OCI-LY1 (cell line): ENCODE data around the gene TAF6L.

Experiments
- H2AFZ ChIP-seq: fragments of 200-600 bp; sonication (generic), shearing (Covaris generic); 2 replicates; pipeline ENCODE4 v1.6.0; 2014; ENCODE audit warnings: antibody characterized with exemption, mild to moderate bottlenecking, low read length
- H3F3A ChIP-seq: fragments of 200-600 bp; sonication (generic), shearing (Covaris generic); 2 replicates; pipeline ENCODE4 v1.6.0; 2014; ENCODE audit warnings: mild to moderate bottlenecking, antibody characterized with exemption, low read length, moderate library complexity; ENCODE audit not compliant: insufficient read depth
- H3K27ac ChIP-seq: fragments of 200-600 bp; sonication (generic); 2 replicates; pipeline ENCODE4 v1.5.1; 2014; ENCODE audit warnings: low read length, mixed run types, mild to moderate bottlenecking, low read depth; ENCODE audit not compliant: poor library complexity, severe bottlenecking
- H3K27me3 ChIP-seq: fragments of 200-600 bp; sonication (generic); 2 replicates; pipeline ENCODE4 v1.6.0; 2014; ENCODE audit warnings: antibody characterized with exemption, mild to moderate bottlenecking, low read length, moderate library complexity; ENCODE audit not compliant: insufficient read depth
- H3K36me3 ChIP-seq: fragments of 200-600 bp; sonication (generic); 2 replicates; pipeline ENCODE4 v1.6.1; 2014; ENCODE audit warnings: mild to moderate bottlenecking, antibody characterized with exemption, low read length, moderate library complexity, mixed read lengths; ENCODE audit not compliant: insufficient read depth
- H3K4me1 ChIP-seq: fragments of 200-600 bp; sonication (generic); 2 replicates; pipeline ENCODE4 v1.5.1; 2014; ENCODE audit warnings: mild to moderate bottlenecking, low read length, moderate library complexity; ENCODE audit not compliant: insufficient read depth, severe bottlenecking
- H3K4me2 ChIP-seq: fragments of 200-600 bp; sonication (generic), shearing (Covaris generic); 2 replicates; pipeline ENCODE4 v1.6.1; 2014; ENCODE audit warnings: low read length
- H3K4me3 ChIP-seq: fragments of 200-600 bp; sonication (generic); 2 replicates; pipeline ENCODE4 v1.5.1; 2014; ENCODE audit warnings: low read length, low read depth, mild to moderate bottlenecking, mixed read lengths; ENCODE audit not compliant: poor library complexity, severe bottlenecking
- H3K79me2 ChIP-seq: fragments of 200-600 bp; shearing (Covaris generic); 2 replicates; pipeline ENCODE4 v1.6.1; 2016; ENCODE audit warnings: mixed run types, low read length, mixed read lengths; ENCODE audit not compliant: insufficient read depth
- H3K9ac ChIP-seq: fragments of 200-600 bp; sonication (generic), shearing (Covaris generic); 2 replicates; pipeline ENCODE4 v1.6.1; 2014; ENCODE audit warnings: mild to moderate bottlenecking, low read length, mixed read lengths
- H3K9me2 ChIP-seq: fragments of 200-600 bp; sonication (generic), shearing (Covaris generic); 2 replicates; pipeline ENCODE4 v1.6.1; 2014; ENCODE audit warnings: low read depth, mild to moderate bottlenecking, low read length, mixed read lengths
- H3K9me3 ChIP-seq: fragments of 200-600 bp; shearing (Covaris generic); 2 replicates; pipeline ENCODE4 v1.6.1; 2014; ENCODE audit warnings: low read length, mixed read lengths
- H4K20me1 ChIP-seq: fragments of 200-600 bp; sonication (generic), shearing (Covaris generic); 2 replicates; pipeline ENCODE4 v1.6.0; 2016; ENCODE audit warnings: mild to moderate bottlenecking, low read length; ENCODE audit not compliant: insufficient read depth
- CTCF ChIP-seq: fragments of 200-600 bp; sonication (generic), shearing (Covaris generic); IDR thresholded peaks from 2 replicates; pipeline ENCODE4 v1.5.1; 2017; ENCODE audit warnings: mild to moderate bottlenecking, antibody characterized with exemption, low read length, moderate library complexity, mixed read lengths
- EZH2 ChIP-seq: fragments of 200-600 bp; sonication (generic), shearing (Covaris generic); IDR thresholded peaks from 2 replicates; pipeline ENCODE4 v1.8.0; 2017; ENCODE audit warnings: borderline replicate concordance, mixed run types, mild to moderate bottlenecking, antibody characterized with exemption, low read length, moderate library complexity, mixed read lengths

TAF6L gene

DNA sequence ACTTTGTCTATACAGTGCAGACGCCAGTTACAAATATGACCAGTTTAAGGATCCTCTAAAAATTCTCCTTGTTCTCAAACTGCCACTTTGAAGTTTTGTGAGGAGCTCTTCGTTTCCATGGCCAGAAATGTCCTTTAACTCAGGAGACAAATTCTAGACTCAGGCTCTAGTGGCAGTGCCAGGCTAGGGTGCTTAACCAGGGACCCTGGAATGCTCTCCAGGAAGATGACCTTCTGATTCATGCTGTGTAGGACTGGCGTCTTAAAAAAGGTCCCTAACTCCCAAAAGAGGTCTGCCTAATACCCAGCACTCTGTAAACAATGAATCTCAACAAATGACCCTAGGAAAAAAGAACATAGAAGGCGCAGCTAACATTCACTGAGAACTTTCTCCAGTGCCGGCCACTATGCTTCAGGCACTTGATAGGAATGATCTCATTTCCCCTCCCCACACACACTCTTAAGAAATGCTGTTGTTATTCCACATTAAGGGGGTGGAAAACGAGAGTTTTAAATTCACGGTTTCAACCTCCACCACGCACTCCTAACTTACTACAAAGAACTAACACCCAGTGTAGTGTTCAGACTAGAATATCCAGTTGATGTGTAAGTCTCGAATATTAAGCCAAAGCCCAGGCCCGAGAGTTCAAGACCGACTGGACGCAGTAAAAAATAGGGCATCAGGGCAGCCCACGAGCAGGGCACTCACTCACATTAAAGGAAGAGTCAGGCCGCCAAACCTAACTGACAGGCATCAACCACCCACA, 33.3 kb downstream of the TAF6L start:
- Histone ChIP-seq H3K4me1 (peaks cover 36% of the 10 kb centered on the region), H3K9ac (peak overlapping the region; percentile 91), H3K79me2 (peaks cover 17% of the 10 kb centered on the region), H3F3A (no peaks in the 10 kb centered on the region), H3K4me3 (peak overlapping the region; percentile 97), H2AFZ (no peak overlapping the region), H4K20me1 (no peaks in the 10 kb centered on the region), H3K36me3 (peaks cover 41% of the 10 kb centered on the region), H3K9me2 (no peaks in the 10 kb centered on the region), H3K9me3 (no peaks in the 10 kb centered on the region), H3K4me2 (peak overlapping the region; percentile 98), H3K27ac (peak overlapping the region; percentile 20), H3K27me3 (no peaks in the 10 kb centered on the region)
- TF ChIP-seq CTCF = no peak
- no peak for TF ChIP-seq EZH2

DNA sequence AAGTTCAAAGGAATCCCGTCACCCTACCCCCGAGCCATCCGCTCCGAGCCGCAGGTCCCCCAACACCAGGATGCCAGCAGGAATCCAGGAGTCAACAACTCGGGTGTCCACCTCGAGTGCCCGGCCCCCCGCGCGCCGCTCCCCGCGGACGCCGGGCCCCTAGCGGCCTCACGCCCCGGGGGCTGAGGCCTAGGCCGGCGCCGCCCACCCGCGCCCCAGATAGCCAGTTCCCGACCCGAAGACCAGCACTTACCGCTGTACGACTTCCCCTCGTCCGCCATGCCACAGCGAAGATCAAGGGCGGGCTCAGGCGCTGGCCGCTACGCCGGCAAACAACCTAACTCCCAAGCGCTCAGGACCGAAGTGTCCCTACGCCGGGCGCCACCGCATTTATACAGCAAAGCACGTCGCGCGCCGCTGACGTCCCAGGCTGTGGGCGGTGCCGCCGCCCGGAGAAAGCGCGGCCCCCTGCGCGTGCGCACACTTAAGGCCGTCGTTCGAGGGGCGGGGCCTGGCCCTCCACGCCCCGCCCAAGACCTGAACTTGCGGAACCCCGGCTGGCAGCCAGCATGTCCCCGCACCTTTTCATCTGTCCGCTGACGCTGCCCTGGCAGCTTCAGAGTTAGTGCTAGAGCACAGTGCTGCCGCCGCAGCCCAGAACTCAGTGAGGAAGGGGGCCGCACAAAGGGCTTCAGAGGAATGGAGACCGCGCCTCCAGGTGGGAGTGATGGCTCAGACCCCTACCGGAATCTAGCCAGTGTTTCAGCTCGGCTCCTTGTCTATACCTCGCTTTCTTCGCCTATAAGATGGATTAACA, 34.1 kb downstream of the TAF6L start, which contains the start of gene NXF1:
Gene NXF1 (minus strand): TSS at position 365 of the 817 bp plus-strand sequence. CDS start 84 bp downstream, at position 281.
- Histone ChIP-seq H3K79me2 (peaks cover 17% of the 10 kb centered on the region), H3F3A (no peaks in the 10 kb centered on the region), H3K36me3 (peaks cover 33% of the 10 kb centered on the region), H3K4me1 (peaks cover 36% of the 10 kb centered on the region), H3K9me2 (no peaks in the 10 kb centered on the region), H3K4me2 (peak within 1 kb of the TSS; percentile 98), H4K20me1 (no peaks in the 10 kb centered on the region), H3K27ac (peak within 1 kb of the TSS; percentile 76), H2AFZ (no peak within 1 kb of the TSS), H3K27me3 (no peaks in the 10 kb centered on the region), H3K9me3 (no peaks in the 10 kb centered on the region), H3K9ac (peak within 1 kb of the TSS; percentile 91), H3K4me3 (peak within 1 kb of the TSS; percentile 97)
- TF ChIP-seq EZH2 (no peak), CTCF (no peak)

- H2AFZ ChIP-seq = no peak overlapping the region
- no peaks in the 10 kb centered on the region for H4K20me1 ChIP-seq
Measured at GRCh38 chr11:62805961-62806441, 34.8 kb downstream of the TAF6L start.

More at GRCh38 chr11:62805961-62806441, 34.8 kb downstream of the TAF6L start:
- Histone ChIP-seq H3K9me3 (no peaks in the 10 kb centered on the region), H3K79me2 (peaks cover 17% of the 10 kb centered on the region), H3F3A (no peaks in the 10 kb centered on the region), H3K4me1 (peaks cover 36% of the 10 kb centered on the region), H3K27ac (peak overlapping the region; percentile 76), H3K9me2 (no peaks in the 10 kb centered on the region), H3K27me3 (no peaks in the 10 kb centered on the region), H3K9ac (peak overlapping the region; percentile 87), H3K4me3 (peak overlapping the region; percentile 97), H3K4me2 (peak overlapping the region; percentile 89), H3K36me3 (peaks cover 26% of the 10 kb centered on the region)
- TF ChIP-seq CTCF (no peak), EZH2 (no peak)
